Karpas-422 (cell line): ENCODE results near the gene LDLRAD2. TPM values are rescaled to one million over a fixed set of nuclear protein-coding genes. Genes with fewer than 3 reads are reported as not detected.
"Not testable (repeated sequence)": the region's sequence is repeated elsewhere in the genome, so short reads cannot be mapped to it uniquely, and the experiment has no call there.

Experiments
- DNase-seq: peaks from one replicate; pipeline ENCODE4 v3.0.0-alpha.2; 2015
- H2AFZ ChIP-seq: fragments of 200-600 bp; sonication (generic); 2 replicates; pipeline ENCODE4 v1.6.1; 2014; ENCODE audit warnings: antibody characterized with exemption, low read length, mixed read lengths
- H3K27ac ChIP-seq: fragments of 200-600 bp; sonication (generic); 2 replicates; pipeline ENCODE4 v1.5.1; 2014; ENCODE audit warnings: mild to moderate bottlenecking, low read length, moderate library complexity
- H3K27me3 ChIP-seq: fragments of 200-600 bp; sonication (generic); 2 replicates; pipeline ENCODE4 v1.6.1; 2014; ENCODE audit warnings: low read length, mixed read lengths
- H3K36me3 ChIP-seq: fragments of 200-600 bp; sonication (generic); 2 replicates; pipeline ENCODE4 v1.6.1; 2014; ENCODE audit warnings: low read length, mixed read lengths; ENCODE audit not compliant: insufficient read depth
- H3K4me1 ChIP-seq: fragments of 200-600 bp; sonication (generic); 2 replicates; pipeline ENCODE4 v1.6.1; 2014; ENCODE audit warnings: mild to moderate bottlenecking, low read length, mixed read lengths
- H3K4me2 ChIP-seq: fragments of 200-600 bp; sonication (generic); 2 replicates; pipeline ENCODE4 v1.6.1; 2014; ENCODE audit warnings: low read length, low read depth, mild to moderate bottlenecking; ENCODE audit not compliant: poor library complexity, severe bottlenecking
- H3K4me3 ChIP-seq: fragments of 200-600 bp; sonication (generic); 2 replicates; pipeline ENCODE4 v1.5.1; 2014; ENCODE audit warnings: mild to moderate bottlenecking, antibody characterized with exemption, low read length, mixed read lengths
- H3K79me2 ChIP-seq: fragments of 200-600 bp; sonication (generic); 2 replicates; pipeline ENCODE4 v1.6.1; 2014; ENCODE audit warnings: mild to moderate bottlenecking, low read length, mixed read lengths
- H3K9ac ChIP-seq: fragments of 200-600 bp; sonication (generic); 2 replicates; pipeline ENCODE4 v1.6.0; 2014; ENCODE audit warnings: low read length
- H3K9me2 ChIP-seq: fragments of 200-600 bp; sonication (generic), shearing (Covaris generic); replicated peaks from 2 replicates; pipeline ENCODE4 v1.6.0; 2014; ENCODE audit warnings: mild to moderate bottlenecking, low read length, moderate library complexity; ENCODE audit not compliant: insufficient read depth
- H3K9me3 ChIP-seq: fragments of 300-700, 200-600 bp; sonication (generic); 2 replicates; pipeline ENCODE4 v1.6.1; 2014; ENCODE audit warnings: low read length, mixed read lengths
- H4K20me1 ChIP-seq: fragments of 200-600 bp; sonication (generic); 2 replicates; pipeline ENCODE4 v1.6.1; 2014; ENCODE audit warnings: mild to moderate bottlenecking, antibody characterized with exemption, low read length, low read depth; ENCODE audit not compliant: insufficient read depth
- total RNA-seq: library from RNA; depleted of rRNA; stranded (reverse); fragments of >200 nt; shearing (Covaris generic); gene quantifications from 2 replicates; pipeline ENCODE4 v1.2.3, GENCODE V29; 2014; ENCODE audit warnings: low replicate concordance

Gene LDLRAD2
- total RNA-seq, 1 experiment from 2014 or later, result not detected

DNA sequence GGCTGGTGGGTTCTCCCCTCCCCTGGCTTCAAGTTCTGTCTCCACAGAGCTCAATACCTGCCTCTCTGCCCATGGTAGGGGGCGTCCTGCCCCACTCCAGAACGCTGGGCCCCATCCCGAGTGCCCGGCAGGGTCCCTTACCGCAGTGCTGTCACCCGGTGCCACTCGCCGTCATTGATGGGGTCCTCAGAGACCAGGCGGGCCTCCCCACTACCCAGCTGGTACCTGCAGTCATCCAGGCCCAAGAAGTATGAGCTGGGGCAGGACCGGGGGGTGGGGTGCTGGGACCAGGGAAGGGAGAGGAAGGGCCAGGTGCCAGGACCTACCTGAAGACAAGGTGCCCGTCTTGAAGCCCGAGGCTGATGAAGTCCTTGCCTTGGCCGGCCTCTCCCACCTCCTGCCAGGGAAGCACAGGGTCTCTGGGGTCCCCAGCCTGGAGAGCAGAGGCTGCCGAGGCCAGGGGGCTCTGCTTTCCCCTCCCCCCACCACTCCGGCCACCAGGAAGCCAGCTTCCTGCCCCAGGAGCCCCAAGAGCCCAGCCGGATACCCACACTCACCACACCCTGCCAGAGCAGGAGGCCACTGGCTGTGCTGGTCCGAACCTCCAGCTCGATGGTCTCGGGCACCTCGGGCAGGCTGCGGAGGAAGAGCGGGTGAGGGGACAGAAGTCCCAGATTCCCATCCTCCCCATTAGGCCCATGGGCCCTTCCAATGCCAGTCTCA lies 12.1 kb downstream of the LDLRAD2 start:
- Histone ChIP-seq H4K20me1 (no peaks in the 10 kb centered on the region), H3K36me3 (no peaks in the 10 kb centered on the region), H3K9ac (no peak overlapping the region), H3K4me1 (no peaks in the 10 kb centered on the region), H3K79me2 (no peaks in the 10 kb centered on the region), H3K9me2 (no peaks in the 10 kb centered on the region), H3K4me3 (no peak overlapping the region), H3K27ac (no peak overlapping the region), H3K27me3 (no peaks in the 10 kb centered on the region), H2AFZ (no peak overlapping the region), H3K9me3 (no peaks in the 10 kb centered on the region), H3K4me2 (no peak overlapping the region)
- DNase-seq, result no peak

DNA sequence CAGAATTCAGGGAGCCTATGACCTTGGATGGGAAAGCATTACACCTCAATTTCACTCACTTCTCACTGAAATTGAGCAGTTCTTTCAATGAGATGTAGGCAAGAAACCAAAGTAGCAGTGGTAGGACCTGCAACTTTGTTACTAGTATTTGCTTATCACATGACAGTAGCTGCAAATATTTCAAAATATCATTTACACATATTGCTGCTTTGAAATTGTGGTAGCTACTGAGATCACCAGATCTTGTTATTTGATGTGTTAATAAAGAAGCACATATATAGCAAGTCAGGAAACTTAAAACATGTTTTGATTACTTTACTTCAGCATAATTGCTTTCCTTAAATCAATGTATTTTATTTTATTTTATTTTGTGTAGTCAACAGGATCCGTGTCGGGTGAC lies 12.9 kb downstream of the LDLRAD2 start:
- H3K4me1 ChIP-seq, result no peaks in the 10 kb centered on the region
- no peak for DNase-seq
- no peak overlapping the region for H3K9ac ChIP-seq

DNA sequence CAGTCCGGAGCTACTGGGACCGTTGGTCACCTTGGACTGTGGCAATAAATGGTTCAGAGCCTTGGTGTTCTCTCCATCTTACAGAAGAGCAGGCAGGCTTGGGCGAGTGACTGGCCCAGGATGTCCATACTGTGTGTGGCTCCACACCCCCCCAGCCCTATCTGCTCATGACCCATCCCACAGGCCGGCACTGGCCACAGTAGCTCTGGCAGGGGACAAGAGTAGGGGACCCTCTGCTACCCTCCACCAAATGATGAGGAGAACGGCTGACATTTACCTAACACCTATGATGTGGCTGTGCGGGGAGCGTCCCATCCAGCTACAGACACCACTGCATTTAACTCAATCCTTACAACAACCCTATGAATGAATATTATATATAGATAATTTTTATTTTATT lies 13.3 kb downstream of the LDLRAD2 start:
- H2AFZ ChIP-seq, result no peak overlapping the region
- no peaks in the 10 kb centered on the region for H3K36me3 ChIP-seq
- no peaks in the 10 kb centered on the region for H3K79me2 ChIP-seq
- H3K27me3 ChIP-seq, result no peaks in the 10 kb centered on the region
- no peak overlapping the region for H3K4me2 ChIP-seq
- no peaks in the 10 kb centered on the region for H3K9me3 ChIP-seq
- H3K9me2 ChIP-seq, result no peaks in the 10 kb centered on the region
- H3K27ac ChIP-seq, result no peak overlapping the region
- H4K20me1 ChIP-seq, result no peaks in the 10 kb centered on the region
- no peak overlapping the region for H3K4me3 ChIP-seq
- no peak for DNase-seq
- no peak overlapping the region for H3K9ac ChIP-seq
- H3K4me1 ChIP-seq, result no peaks in the 10 kb centered on the region

More for the DNA sequence above, 12.9 kb downstream of the LDLRAD2 start:
- H3K9me2 ChIP-seq, result no peaks in the 10 kb centered on the region
- no peak overlapping the region for H3K27ac ChIP-seq
- H3K79me2 ChIP-seq, result no peaks in the 10 kb centered on the region
- no peak overlapping the region for H3K4me2 ChIP-seq
- H2AFZ ChIP-seq, result no peak overlapping the region
- no peaks in the 10 kb centered on the region for H3K36me3 ChIP-seq
- H3K9me3 ChIP-seq, result no peaks in the 10 kb centered on the region
- no peak overlapping the region for H3K4me3 ChIP-seq
- no peaks in the 10 kb centered on the region for H3K27me3 ChIP-seq
- H4K20me1 ChIP-seq, result no peaks in the 10 kb centered on the region

DNA sequence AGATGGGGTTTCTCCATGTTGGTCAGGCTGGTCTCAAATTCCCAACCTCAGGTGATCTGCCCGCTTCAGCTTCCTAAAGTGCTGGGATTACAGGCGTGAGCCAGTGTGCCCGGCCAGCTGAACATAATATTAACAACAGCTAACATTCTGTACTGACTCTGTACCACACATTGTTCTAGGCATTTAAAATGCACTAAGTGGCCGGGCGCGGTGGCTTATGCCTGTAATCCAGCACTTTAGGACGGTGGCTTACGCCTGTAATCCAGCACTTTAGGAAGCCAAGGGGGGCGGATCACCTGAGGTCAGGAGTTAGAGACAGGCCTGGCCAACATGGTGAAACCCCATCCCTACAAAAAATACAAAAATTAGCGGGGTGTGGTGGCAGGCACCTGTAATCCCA lies 14.6 kb downstream of the LDLRAD2 start:
- not testable (repeated sequence) for H3K27ac ChIP-seq, H3K4me1 ChIP-seq

DNA sequence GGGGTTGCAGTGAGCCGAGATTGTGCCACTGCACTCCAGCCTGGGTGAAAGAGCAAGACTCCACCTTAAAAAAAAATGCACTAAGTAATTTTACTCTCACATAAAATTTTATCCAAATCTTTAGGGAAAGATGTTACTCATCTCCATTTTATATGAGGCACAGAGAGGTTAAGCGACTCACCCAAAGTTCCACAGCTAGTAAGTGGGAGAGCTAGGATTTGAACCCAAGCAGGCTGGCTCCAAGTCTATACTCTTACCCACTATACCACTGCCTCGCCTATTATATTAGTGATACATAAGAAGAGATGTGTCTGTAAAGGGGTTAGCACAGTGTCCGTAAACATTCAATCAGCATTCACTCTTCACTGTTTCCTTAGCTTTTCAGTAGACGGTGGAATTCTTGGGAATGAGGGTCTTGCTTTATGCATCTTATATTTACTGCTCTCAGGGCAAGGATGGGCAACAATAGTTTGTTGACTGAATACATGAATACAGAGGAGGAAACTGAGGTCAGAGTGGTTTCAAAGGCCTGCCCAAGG lies 15.1 kb downstream of the LDLRAD2 start:
- no peak for DNase-seq
- Histone ChIP-seq H3K27ac (no peak overlapping the region), H3K27me3 (no peaks in the 10 kb centered on the region), H3K4me1 (no peaks in the 10 kb centered on the region), H3K4me2 (no peak overlapping the region), H4K20me1 (no peaks in the 10 kb centered on the region), H3K79me2 (no peaks in the 10 kb centered on the region), H3K4me3 (no peak overlapping the region), H2AFZ (no peak overlapping the region), H3K36me3 (no peaks in the 10 kb centered on the region), H3K9me3 (no peaks in the 10 kb centered on the region), H3K9ac (no peak overlapping the region), H3K9me2 (no peaks in the 10 kb centered on the region)

More for the DNA sequence above, 14.6 kb downstream of the LDLRAD2 start:
- not testable (repeated sequence) for H3K79me2 ChIP-seq, H3K9me3 ChIP-seq, H3K4me2 ChIP-seq, H4K20me1 ChIP-seq, H3K9me2 ChIP-seq, H2AFZ ChIP-seq, DNase-seq, H3K9ac ChIP-seq, H3K4me3 ChIP-seq, H3K27me3 ChIP-seq, H3K36me3 ChIP-seq

DNA sequence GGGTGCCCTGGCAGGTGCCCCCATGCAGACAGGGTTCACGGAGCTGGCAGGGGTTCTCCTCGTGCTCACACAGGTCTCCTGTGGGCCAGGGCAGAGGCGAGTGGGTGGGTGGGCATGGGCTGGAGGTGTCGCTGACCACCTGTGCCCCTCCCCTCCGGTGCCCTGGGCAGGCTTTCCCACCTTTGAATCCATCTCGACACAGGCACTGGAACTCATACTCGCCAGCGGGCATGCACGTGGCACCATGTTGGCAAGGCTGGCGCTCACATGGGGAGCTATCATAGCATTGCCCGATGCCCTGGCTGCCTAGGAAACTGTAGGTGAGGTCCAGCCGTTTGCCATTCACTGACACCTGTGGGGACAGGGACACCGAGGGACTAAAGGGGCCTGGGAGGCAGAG lies 16.0 kb downstream of the LDLRAD2 start:
- no peaks in the 10 kb centered on the region for H3K4me1 ChIP-seq
- H3K36me3 ChIP-seq, result no peaks in the 10 kb centered on the region
- H3K27me3 ChIP-seq, result no peaks in the 10 kb centered on the region
- H4K20me1 ChIP-seq, result no peaks in the 10 kb centered on the region
- H3K9ac ChIP-seq, result no peak overlapping the region
- no peak overlapping the region for H2AFZ ChIP-seq
- no peaks in the 10 kb centered on the region for H3K9me3 ChIP-seq
- H3K4me3 ChIP-seq, result no peak overlapping the region
- no peak overlapping the region for H3K4me2 ChIP-seq
- DNase-seq, result no peak
- H3K27ac ChIP-seq, result no peak overlapping the region
- H3K79me2 ChIP-seq, result no peaks in the 10 kb centered on the region
- no peaks in the 10 kb centered on the region for H3K9me2 ChIP-seq

DNA sequence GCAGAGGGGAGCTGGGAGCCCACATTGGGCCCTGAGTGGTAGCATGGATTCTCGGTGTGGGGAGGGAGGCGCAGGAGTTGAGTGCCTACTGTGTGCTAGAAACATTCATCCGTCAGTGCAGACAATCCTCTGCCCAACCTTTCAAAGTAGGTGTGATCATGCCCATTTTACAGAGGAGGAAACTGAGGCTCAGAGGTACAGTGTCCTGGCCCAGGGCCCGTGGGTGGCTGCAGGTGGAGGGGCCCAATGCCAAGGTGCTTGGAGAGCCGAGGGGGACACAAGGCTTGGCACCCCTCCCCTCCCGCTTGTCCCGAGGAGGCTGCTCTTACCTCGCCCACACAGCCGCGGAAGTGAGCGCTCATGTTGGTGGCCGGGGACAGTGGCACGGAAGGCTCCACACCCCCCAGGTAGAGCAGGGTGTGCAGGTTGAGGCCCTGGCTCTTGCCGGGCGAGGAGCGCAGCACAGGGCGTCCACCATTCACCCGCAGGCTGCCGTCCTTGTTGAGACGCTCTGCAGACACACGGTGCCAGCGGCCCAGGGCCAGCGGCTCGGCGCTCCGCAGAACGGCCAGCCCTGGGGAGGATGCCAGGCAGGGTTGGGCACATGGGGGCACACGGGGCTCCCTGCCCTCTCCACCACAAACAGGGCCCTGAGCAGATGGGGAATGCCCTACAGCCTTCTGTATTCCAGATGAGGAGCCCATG lies 16.6 kb downstream of the LDLRAD2 start:
- DNase-seq, result no peak
- Histone ChIP-seq H3K9ac (no peak overlapping the region), H3K4me2 (no peak overlapping the region), H2AFZ (no peak overlapping the region), H3K9me3 (no peaks in the 10 kb centered on the region), H3K79me2 (no peaks in the 10 kb centered on the region), H3K36me3 (no peaks in the 10 kb centered on the region), H4K20me1 (no peaks in the 10 kb centered on the region), H3K4me3 (no peak overlapping the region), H3K27me3 (no peaks in the 10 kb centered on the region), H3K27ac (no peak overlapping the region), H3K9me2 (no peaks in the 10 kb centered on the region), H3K4me1 (no peaks in the 10 kb centered on the region)

DNA sequence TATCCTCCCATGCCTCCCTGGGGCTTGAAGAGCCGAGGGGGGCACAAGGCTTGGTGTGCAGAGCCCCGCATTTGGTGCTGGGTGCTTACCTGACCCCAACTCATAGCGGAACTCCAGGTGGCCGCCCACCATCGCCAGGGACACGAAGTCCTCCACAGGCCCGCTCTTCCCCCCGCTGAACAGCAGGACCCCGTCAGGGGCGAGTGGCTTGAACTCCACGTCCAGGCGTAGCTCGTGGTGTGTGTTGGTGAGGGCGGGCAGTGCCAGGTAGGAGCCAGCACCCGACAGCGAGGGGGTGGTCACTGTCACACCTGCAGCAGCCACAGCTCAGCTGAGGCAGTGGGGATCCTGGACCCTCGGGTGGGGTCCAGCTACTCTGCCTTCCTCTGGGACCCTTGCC lies 17.2 kb downstream of the LDLRAD2 start:
- H3K4me2 ChIP-seq, result no peak overlapping the region
- H3K9me2 ChIP-seq, result no peaks in the 10 kb centered on the region
- no peak overlapping the region for H3K4me3 ChIP-seq
- H3K36me3 ChIP-seq, result no peaks in the 10 kb centered on the region
- no peak overlapping the region for H3K9ac ChIP-seq
- no peaks in the 10 kb centered on the region for H3K4me1 ChIP-seq
- no peaks in the 10 kb centered on the region for H3K79me2 ChIP-seq
- no peaks in the 10 kb centered on the region for H4K20me1 ChIP-seq
- no peaks in the 10 kb centered on the region for H3K9me3 ChIP-seq
- no peak overlapping the region for H2AFZ ChIP-seq
- H3K27ac ChIP-seq, result no peak overlapping the region
- no peaks in the 10 kb centered on the region for H3K27me3 ChIP-seq
- DNase-seq, result no peak
